ENCODE results near the gene C1QL3. TPM values are rescaled to one million over a fixed set of nuclear protein-coding genes. Genes with fewer than 3 reads are reported as not detected.

C1QL3 gene
- not detected in 2 replicates for total RNA-seq

DNA sequence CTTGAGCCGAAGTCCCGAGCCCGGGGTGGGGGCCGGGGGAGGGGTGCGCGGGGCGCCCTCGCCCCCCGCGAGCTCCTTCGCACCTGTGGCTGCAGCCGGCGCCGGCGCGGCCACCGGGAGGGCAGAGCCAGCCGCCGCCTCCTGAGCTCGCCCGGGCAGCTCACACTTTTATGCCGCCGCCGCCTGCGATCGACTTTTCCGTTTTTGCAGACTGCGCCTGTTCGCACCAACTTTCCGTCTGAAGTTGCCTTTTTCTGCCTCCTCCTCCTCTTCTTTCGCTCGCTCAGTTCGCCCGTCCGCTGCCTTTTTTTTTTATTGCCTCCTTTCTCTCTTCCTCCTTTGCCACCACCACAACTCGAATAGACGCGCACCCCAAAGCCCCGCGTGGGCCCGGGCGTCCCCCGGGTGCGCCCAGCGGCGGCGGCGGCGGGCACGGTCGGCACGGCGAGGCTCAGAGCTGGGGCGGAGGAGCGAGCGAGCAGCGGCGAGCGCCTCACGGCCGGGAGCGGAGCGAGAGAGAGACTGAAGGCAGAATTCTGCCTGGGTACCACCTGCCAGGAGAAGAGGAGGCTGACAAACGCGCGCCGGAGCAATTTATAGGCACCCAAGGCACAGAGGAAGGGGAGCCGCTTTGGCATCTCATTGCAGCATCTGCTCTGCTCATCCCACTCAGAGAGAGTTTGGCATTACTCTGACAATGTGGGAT is at the start of gene C1QL3:
Gene C1QL3, minus strand, starts transcription at position 569 of the 706 bp plus-strand sequence. CDS start 814 bp downstream, outside the sequence.

Other genes with a start within 250 kb of the C1QL3 start
- 7.1 and 13.9 TPM in 2 replicates for gene PTER, start 84.9 kb downstream of the C1QL3 start, total RNA-seq